ENCODE data around the gene ANKS1A. TPM values are rescaled to one million over a fixed set of nuclear protein-coding genes. Genes with fewer than 3 reads are reported as not detected.
A peak's percentile ranks its signal among the peaks of the same experiment; 100 is the strongest.

The ANKS1A gene
- total RNA-seq, 1 donor from 2014 or later, result 20.9 TPM

DNA sequence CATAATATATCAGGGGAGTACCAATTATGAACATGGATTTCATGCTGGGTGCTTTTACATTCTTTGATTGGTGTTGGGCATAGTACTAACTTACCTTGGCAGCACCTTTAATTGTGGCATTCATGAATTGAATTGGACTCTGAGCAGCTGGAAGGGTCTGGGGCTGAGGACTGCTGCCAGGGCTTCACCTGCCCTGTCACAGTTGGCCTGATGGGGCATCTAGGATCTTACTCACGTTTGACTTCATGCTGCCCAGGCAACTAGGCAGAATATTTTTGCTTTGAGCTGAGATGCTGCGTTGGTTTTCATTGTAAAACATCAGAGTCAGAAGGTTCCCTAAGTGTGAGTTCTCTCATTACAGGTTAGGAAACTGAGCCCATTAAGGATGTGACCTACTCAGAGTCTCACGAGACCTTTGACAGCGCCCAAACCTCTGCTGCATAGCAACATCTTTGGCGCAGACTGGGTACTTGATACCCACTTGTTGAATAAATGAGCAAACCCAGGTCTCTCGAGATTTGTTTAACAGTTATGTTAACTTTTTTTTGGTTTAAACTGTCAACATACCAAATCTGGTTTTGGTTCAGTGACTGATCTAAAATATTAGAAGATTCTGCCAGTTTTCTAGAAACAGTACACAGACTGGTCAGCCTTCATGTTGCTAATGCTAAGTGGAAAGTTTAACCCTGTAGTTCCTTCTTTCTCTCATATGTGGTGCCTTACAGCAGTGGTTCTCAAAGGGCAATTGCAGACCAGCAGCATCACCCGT lies 147.2 kb downstream of the ANKS1A start:
- Histone ChIP-seq H3K27ac (peak overlapping the region; percentile 91 to 97), H3K9me3 (no peaks in the 10 kb centered on the region), H3K4me3 (no peak overlapping the region), H3K27me3 (no peaks in the 10 kb centered on the region), H3K4me1 (peaks cover 24 to 76% of the 10 kb centered on the region in 2 donors), H3K36me3 (no peaks in the 10 kb centered on the region)
- intact Hi-C loops (cut with DNase I), result no loop called here
- TF ChIP-seq, protein P1, sequence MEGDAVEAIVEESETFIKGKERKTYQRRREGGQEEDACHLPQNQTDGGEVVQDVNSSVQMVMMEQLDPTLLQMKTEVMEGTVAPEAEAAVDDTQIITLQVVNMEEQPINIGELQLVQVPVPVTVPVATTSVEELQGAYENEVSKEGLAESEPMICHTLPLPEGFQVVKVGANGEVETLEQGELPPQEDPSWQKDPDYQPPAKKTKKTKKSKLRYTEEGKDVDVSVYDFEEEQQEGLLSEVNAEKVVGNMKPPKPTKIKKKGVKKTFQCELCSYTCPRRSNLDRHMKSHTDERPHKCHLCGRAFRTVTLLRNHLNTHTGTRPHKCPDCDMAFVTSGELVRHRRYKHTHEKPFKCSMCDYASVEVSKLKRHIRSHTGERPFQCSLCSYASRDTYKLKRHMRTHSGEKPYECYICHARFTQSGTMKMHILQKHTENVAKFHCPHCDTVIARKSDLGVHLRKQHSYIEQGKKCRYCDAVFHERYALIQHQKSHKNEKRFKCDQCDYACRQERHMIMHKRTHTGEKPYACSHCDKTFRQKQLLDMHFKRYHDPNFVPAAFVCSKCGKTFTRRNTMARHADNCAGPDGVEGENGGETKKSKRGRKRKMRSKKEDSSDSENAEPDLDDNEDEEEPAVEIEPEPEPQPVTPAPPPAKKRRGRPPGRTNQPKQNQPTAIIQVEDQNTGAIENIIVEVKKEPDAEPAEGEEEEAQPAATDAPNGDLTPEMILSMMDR (IDR thresholded peaks at IDR 0.05), result no peak
- DNase-seq (ENCODE audit: low spot score in 2 of 2), result no peak

DNA sequence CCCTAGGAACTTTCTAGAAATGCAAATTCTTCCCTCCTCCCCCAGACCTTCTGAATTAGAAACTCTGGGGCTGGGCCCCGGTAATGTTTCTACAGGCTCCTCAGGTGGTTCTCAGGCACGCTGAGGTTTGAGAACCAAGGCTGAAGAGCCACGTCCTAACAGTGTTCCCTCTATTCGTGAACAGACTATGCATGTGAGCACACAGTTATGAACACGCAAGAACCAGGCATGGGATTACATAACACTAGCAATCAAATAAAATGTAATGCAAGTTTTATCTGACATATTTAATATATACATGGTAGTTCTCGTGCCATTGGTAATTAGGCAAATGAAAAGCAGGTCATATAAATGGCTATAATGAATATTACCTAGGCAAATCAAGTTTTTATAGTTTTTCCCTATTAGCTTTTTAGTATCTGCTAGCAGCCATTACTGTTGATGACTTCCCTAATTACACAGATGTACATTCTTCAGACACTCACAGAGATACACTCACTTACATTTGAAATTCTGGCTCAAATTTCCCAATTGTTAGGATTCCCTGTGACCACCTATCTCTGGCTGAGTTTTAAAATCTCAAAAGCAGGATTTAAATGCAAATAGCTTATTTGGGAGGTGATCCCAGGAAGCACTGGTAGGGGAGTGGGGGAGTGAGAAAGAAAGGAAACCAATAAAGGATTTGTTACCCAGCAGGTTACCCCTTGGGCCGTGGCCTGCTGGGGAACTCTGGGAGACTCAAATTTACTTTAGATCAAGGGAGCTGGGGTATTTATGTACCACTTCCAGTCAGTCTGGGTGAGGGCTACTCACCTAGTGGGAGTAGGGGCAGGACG lies 148.0 kb downstream of the ANKS1A start:
- no peaks in the 10 kb centered on the region for H3K36me3 ChIP-seq
- no peaks in the 10 kb centered on the region for H3K27me3 ChIP-seq
- no peak overlapping the region for H3K4me3 ChIP-seq
- no peaks in the 10 kb centered on the region for H3K9me3 ChIP-seq
- intact Hi-C loops (cut with DNase I), result no loop called here
- TF ChIP-seq, protein P1 (IDR thresholded peaks at IDR 0.05), result no peak
- H3K4me1 ChIP-seq, result peaks cover 24 to 75% of the 10 kb centered on the region in 2 donors
- H3K27ac ChIP-seq, result peak overlapping the region; percentile 91 to 97
- no peak for DNase-seq (ENCODE audit: low spot score in 2 of 2)

DNA sequence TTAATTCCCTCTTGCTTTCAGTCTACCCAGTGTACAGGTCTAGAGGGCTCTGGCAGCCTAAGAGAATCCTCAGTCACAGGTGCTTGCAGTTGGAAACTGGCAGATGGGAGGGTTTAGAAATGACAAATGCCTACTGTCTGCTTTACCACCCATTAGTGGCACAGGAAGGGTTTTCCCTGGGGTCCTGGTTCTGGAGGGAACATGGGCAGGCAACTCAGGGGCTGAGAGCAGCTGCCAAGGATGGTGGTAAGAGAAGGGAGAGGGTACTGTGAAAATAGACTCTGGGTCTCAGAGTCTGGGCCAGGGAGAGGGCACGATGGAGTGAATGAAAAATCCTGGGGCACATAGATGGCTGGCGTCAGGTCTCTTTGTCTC lies 148.6 kb downstream of the ANKS1A start:
- Histone ChIP-seq H3K4me1 (peaks cover 24 to 78% of the 10 kb centered on the region in 2 donors), H3K27ac (peak overlapping the region; percentile 91 to 97), H3K36me3 (peaks cover 0 to 4% of the 10 kb centered on the region in 2 donors), H3K4me3 (no peak overlapping the region), H3K9me3 (no peaks in the 10 kb centered on the region), H3K27me3 (no peaks in the 10 kb centered on the region)
- TF ChIP-seq, protein P1 (IDR thresholded peaks at IDR 0.05), result no peak
- no peak for DNase-seq (ENCODE audit: low spot score in 2 of 2)
- intact Hi-C loops (cut with DNase I), result no loop called here

DNA sequence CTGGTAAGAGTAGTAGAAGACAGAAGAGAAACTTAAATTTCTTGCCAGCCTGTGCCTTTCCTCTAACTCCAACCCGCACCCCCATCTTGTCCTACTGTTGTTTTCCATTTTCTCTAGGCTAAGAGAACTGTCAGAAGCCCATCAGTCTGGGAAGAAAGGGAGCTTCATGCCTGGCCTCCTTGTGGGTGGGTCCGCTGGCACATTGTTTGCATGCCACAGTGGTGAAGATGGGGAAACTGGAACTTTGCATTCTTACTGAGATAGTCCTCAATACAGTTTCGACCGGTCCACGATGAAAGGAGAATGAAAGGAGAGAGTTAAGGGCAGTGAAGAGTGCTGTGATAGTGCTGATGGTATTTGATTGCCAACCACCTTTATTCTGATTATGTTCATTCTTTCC lies 149.0 kb downstream of the ANKS1A start:
- Histone ChIP-seq H3K4me3 (no peak overlapping the region), H3K27ac (peak overlapping the region; percentile 91 to 97), H3K27me3 (no peaks in the 10 kb centered on the region), H3K9me3 (no peaks in the 10 kb centered on the region), H3K36me3 (peaks cover 0 to 7% of the 10 kb centered on the region in 2 donors), H3K4me1 (peaks cover 24 to 82% of the 10 kb centered on the region in 2 donors)
- intact Hi-C loops (cut with DNase I), result no loop called here
- TF ChIP-seq, protein P1 (IDR thresholded peaks at IDR 0.05), result no peak
- no peak for DNase-seq (ENCODE audit: low spot score in 2 of 2)

DNA sequence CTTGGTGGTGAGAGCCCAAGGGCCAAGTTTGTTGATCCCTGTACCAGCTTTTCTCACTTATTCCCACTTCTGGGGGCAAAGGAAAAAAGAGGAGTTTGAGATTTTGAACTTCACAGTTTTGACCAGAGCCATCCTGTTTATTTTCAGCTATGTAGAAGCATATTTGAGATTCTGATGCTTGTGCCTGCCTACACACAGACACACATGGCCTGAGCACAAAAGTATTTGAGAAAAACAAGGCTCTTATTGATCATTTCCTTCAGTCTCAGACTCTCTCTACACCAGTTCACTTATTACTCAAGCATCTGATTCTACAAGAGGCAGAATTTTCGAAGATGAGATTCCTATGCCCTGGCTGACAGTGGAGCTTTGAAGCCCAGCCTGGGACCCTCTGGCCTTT lies 151.3 kb downstream of the ANKS1A start:
- Histone ChIP-seq H3K36me3 (peaks cover 0 to 7% of the 10 kb centered on the region in 2 donors), H3K9me3 (no peaks in the 10 kb centered on the region), H3K4me3 (no peak overlapping the region), H3K27ac (peak overlapping the region in 1 of 2 donors; percentile 50), H3K27me3 (no peaks in the 10 kb centered on the region), H3K4me1 (peaks cover 20 to 74% of the 10 kb centered on the region in 2 donors)
- intact Hi-C loops (cut with DNase I), result no loop called here
- TF ChIP-seq, protein P1 (IDR thresholded peaks at IDR 0.05), result no peak
- DNase-seq (ENCODE audit: low spot score in 2 of 2), result no peak

Measured in ascending aorta (tissue), 2 donors.